GM18868 (cell line): Measurements from ENCODE around the gene SLC25A30.
"Not testable (repeated sequence)": the region's sequence is repeated elsewhere in the genome, so short reads cannot be mapped to it uniquely, and the experiment has no call there.

Experiments
- ATAC-seq: cut with Tn5 transposase; IDR thresholded peaks from one replicate; pipeline ENCODE4 v1.9.1; 2021; ENCODE audit warnings: mild to moderate bottlenecking, moderate library complexity; ENCODE audit not compliant: unreplicated experiment

SLC25A30 gene

DNA sequence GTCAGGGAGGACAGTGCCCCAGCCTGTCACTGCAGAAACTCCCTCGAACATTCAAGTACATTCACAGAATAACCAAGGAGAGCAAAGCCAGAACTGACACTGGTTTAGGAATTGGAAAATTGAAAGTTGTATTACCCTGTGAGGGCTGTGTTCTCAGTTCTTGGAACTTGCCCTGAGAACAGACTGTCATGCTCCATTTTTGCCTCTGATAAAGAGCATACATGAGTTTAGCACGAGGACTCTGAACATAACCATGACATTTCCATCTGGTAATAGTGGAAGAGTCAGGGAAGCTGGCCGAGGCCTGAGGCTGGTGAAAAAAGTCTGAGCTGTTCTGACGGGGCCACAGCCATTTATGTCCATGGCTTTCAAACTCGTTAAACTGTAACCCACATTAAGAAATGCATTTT lies 15.2 kb upstream of the SLC25A30 start:
- ATAC-seq: no peak

DNA sequence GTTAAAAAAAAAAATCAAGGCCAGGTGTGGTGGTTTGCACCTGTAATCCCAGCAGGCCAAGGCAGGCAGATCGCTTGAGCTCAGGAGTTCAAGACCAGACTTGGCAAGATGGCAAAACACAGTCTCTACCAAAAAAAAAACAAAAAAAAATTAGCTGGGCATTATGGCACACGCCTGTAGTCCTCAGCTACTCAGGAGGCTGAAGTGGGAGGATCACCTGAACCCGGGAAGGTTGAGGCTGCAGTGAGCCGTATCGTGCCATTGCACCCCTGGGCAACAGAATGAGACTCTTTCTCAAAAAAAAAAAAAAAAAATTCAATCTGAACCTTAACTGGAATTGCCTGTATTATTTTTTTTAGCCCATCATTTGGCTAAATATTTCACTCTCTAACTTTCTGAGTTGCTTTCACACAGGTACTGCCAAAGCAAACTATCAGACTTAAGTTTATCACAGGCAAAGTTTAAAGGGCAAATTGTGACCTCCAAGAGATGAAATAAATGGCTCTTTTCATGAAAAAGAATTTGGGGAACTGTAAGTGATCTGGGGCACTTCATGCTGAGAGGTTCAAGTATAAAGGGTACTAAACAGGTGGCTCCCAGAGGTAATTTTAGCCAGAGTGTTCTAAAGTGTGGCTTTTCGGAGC lies 14.7 kb upstream of the SLC25A30 start:
- ATAC-seq: no peak

DNA sequence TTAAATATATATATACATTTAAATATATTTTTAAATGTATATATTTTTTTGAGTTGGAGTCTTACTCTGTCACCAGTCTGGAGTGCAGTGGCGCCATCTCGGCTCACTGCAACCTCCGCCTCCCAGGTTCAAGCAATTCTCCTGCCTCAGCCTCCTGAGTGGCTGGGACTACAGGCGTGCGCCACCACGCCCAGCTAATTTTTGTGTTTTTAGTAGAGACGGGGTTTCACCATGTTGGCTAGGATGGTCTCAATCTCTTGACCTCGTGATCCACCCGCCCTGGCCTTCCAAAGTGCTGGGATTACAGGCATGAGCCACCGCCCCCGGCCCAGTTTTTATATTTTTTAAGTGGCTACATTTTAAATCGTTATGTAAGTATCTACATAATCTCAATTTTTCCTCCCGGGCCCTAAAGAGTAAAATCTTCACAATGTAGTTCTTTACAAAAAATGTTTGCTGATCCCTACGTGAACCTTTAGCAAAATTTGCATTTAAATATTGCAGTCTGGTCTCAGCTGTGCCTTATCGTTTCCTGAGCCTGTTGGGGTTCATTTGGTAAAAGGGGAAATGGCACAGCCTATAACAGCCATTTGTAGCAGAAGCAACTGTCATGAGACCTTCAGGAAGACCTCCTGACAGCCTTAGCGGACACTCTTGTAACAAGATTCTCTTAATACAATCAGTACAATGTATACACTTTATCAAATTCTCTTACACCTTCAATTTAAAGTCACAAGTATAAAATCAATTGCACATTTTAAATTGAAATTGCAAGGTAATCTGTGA lies 8.1 kb upstream of the SLC25A30 start:
- not testable (repeated sequence) for ATAC-seq

DNA sequence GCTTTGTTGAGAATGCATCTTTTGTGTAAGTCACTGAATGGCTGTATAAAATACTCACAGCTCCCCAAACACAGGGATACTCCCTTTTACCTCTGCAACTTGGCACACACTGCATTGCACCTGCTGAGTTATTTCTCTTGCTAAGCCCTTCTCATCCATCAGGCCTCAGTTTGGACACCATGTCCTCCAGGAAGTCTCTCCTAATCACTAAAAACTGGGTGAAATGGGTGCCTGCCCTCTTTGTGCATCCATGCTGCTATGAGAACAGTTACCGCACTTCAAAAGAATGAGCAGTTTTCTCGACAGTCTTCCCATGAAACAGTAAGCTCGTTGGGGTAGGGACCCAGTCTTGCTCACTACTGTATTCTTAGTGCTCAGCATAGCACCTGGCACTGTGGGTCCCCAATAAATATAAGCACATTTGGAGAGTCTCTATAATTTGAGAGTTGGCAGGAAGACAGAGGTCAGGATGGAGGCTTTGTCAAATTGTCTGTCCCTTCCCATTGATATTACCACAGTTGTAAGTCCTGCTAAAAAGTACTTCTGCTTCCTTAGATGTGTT lies 4.6 kb upstream of the SLC25A30 start:
- ATAC-seq: no peak

DNA sequence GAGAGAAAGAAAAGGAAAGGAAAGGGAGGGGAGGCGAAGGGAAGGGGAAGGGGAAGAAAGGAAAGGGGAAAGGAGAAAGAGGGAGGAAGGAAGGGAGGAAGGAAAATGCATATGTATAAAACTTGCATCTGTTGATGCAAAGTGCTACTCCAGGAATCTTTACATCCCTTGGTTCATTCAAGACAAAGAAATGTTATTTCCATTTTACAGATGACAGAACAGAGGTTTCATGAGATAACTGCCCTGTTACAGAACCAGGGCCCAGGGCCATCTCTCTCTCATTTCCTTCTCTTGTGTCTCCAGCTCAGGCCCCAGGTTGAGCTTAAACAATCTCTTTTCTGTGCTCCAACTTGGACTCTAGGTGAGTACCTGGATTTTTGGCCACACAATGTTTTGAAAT lies 1.8 kb upstream of the SLC25A30 start:
- no peak for ATAC-seq

DNA sequence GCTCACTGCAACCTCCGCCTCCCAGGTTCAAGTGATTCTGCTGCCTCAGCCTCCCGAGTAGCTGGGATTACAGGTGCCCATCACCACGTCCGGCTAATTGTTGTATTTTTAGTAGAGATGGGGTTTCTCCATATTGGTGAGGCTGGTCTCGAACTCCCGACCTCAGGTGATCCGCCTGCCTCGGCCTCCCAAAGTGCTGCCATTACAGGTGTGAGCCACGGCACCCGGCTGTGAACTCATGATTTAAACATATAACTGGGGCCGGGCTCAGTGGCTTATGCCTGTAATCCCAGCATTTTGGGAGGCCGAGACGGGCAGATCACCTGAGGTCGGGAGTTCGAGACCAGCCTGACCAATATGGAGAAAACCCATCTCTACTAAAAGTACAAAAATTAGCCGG lies 1.2 kb upstream of the SLC25A30 start:
- ATAC-seq: not testable (repeated sequence)

DNA sequence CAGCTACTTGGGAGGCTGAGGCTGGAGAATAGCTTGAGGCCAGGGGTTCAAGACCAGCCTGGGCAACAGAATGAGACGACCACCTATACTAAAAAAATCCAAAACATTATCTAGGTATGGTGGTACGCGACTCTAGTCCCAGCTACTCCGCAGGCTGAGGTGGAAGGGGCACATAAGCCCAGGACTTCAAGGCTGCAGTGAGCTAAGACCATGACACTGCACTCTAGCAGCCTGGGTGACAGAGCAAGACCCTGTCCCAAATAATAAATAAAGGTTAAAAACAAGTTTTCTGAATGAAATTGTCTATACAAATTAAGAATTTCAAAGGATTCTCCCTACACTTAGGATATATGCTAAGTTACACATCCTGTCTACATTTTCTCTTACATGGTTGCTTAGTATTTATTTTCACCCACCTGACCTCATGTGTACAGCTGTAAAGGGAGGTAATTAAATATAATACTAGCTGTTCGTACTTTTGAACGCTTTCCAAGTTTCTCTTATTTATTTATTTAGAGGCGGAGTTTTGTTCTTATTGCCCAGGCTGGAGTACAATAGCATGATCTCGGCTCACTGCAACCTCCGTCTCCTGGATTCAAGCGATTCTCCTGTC lies 1.6 kb downstream of the SLC25A30 start:
- ATAC-seq: no peak

DNA sequence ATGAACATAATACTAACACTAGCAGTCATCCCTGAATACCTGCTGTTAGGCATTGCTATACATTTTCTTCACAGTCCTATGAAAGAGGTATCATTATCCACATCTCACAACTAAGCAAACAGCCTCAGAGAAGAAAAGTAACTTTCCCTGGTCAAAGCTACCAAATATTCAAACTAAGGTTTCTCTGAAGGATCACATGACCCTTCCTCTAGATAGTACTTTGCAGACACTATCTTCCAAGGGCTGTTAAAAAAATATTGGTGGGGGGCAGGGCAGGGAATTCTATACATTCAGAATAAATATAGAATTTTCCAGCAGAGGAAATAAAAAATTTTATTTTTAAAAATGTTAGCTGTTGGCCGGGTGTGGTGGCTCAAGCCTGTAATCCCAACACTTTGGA lies 3.1 kb downstream of the SLC25A30 start:
- no peak for ATAC-seq

DNA sequence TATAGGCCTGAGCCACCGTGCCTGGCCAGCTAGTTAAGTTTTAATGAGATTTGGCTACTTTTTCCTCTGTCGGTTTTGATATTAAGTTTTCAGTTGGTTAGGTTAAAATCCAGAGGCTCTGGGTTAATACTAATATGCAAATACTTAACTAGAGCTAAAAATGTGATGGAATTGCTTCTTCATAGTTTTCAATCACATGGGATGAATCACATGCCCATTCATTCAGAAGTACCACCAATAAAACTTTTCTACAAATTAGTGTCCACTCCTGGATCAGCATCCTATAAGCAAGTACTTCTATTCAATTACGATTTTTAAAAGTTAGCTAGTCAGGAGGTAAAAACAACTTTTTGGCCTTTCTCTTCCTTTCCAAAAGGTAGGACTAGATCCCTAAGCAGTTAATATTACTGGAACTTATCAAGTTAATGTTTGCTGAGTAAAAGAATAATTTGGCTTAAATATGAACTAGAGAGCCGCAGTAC lies 4.3 kb downstream of the SLC25A30 start:
- ATAC-seq: no peak

DNA sequence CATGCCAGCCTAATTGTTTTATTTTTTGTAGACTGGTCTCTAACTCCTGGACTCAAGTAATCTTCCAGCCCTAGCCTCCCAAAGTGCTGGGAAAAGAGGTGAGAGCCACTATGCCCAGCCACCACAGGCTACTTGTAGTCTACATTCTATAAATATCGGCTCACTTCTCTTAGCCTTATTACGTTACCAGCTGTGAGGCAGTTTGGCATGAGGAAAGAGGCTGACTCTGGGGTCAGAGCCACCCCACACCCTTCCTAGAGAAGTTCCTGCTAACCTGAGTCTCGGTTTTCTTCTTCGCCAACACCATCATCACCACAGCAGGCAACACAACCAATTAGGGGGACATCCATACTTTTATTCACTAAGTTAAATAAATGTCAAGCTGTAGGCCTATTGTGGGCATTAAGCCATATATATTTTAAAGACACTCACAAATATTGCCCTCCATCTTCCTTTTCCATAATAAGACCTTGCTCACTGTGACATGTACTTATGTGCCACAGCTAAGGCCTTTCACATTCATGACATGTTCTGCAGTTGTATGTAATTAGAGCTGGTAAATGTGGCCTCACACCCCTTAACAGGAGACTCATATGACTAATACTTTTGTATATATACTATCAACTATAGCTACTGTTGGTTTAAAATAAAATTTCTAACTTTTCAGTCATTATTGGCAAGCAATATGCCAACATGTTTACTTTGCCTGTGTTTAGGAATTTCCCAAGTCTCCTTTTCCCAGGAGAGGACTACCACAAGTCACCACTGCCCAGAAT lies 5.7 kb downstream of the SLC25A30 start:
- no peak for ATAC-seq

DNA sequence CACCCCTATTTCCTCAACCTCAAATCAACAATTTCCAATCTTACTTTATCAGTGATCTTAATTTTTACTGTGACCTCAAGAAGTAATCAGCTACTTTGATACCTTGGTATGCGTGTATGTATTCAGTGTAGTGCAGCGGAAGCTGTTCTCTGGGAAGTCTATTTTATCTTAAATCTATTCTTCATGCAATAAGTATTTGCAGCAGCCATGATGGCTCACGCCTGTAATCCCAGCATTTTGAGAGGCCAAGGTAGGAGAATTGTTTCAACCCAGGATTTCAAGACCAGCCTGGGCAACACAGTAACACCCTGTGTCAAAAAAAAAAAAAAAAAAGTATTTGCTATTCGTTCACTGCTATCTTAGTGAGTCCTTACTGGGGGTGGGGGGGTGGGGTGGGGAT lies 6.5 kb downstream of the SLC25A30 start:
- no peak for ATAC-seq

DNA sequence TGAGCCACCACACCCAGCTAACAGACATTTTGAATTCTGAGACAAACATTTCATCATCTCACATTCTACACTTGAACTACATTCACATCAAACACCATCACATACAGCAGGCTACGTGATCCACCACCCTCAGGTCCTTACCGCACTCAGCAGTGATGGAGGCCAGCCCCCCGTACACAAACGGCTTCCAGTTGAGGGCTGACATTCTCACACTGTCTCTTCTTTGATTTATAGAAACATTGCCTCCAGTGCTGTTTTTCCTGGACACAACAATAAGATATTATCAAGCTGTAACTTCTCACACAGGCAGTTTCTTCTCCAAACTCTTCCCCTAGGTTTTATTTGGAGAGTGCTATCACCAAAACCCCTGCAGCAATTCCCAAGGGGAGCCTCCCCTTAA lies 7.0 kb downstream of the SLC25A30 start:
- no peak for ATAC-seq

DNA sequence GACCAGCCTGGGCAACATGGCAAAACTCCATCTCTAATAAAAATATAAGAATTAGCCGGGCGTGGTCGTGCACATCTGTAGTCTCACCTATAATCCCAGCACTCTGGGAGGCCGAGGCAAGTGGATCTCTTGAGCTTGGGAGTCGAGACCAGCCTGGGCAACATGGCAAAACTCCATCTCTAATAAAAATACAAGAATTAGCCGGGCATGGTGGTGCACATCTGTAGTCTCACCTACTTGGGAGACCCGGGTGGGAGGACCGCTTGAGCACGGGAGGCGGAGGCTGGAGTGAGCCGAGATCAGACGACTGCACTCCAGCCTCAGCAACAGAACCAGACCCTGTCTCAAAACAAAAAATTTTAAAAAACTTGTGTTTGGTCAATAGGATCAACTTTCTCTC lies 7.7 kb downstream of the SLC25A30 start:
- no peak for ATAC-seq

DNA sequence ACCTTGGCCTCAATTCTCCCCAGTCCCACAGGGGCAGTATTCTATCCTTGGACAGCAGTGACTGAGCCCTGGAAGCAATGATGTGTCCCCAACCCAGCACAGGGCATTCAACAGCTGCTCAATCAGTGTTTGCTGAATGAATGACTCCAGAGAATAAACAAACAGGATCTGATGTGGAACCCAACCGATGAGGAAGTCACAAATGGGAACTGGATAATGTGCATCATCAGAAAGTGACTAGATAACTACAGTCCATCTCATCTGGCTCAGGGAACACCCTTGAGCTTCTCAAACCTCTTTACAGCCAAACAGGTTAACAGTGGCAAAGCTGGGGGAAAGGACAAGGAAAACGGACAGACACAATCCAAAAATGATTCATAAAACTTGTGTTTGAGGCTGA lies 8.2 kb downstream of the SLC25A30 start:
- no peak for ATAC-seq

DNA sequence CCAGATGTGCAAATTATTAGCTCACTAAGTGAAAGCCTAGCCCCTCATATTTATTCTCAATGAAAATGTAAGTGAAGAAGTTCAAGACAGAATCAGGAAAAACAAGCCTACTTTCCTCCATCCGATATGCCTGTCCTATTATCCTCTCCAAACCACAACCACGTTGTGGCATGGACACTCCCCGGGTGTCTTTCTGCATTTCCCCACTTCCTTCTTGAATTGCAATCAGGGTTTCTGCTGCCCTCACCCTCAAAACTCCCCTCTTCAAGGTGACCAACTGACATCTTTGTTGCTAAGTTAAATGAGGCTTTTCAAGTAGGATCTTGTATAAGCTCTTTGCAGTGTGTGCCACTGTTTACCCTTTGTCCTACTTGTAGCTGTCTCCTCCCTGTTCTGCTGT lies 11.8 kb downstream of the SLC25A30 start:
- ATAC-seq: no peak

DNA sequence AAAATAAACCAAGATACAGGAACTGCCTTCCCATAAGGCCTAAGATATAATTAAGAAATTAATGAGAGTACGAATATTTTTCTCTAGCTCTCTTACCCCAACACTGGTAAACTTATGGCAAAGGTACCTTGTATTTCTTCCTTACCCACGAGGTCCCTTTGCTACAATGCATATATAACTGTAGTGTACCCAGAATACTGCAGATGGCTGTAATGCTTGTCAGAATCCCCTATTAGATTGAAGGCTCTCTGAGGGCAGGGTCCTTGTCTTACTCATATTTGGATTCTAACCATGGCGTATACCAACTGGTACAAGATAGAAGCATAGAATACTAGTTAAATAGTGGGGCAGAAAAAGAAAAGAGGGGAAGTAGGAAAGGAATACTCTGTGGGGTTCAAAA lies 15.1 kb downstream of the SLC25A30 start:
- ATAC-seq: no peak

DNA sequence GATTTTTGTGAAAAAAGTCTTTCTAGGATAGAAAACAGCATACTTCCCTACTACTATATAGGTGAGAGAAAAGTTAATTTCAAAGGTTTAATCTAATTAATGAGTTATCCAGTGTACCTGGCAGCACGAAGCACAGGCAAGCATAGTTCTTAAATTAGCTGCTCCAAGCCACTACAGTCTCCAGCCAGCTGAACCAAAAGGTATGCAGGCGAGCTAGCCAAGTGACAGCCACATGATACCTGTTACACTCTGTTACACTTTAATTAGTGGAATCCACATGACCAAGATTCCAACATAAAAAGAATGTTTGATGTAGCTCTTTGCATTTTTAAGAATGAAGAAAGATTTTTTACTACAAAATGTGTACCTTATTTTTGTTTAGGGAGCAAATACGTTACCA lies 15.5 kb downstream of the SLC25A30 start:
- ATAC-seq: no peak

DNA sequence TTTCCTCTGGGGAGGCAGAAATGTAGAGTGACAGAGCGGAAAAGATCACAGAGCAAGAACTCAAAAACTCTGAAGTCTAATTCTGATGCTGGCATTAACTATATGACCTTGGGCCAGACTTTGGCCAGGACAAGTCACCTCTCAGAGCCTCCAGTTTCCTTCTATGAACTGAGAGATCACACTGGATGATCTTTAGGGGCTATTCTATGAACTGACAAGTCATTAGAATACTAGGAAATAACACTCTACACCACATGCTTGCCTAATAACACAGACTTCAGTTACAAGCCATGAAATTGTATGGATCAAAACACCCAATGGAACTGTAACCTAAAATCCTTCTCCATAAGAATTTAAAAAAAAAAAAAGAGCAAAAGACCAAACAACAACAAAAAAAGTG lies 16.9 kb downstream of the SLC25A30 start:
- ATAC-seq: no peak

DNA sequence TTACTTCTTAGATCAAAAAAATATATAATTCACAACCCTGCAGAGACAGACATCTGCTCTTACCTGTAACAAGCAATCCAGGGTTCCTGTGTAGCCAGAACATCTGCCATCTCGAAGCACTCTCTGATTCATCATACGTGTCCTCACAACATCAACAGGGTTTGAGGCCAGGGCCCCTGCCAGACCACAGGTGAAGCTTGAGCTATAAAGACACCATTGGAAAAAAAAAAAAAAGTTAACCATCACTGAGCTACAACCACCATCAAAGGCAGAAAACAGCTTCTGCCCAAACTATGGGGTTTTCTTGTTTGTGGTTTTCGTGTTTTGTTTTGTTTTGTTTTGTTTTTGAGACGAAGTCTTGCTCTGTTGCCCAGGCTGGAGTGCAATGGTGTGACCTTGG lies 19.3 kb downstream of the SLC25A30 start:
- ATAC-seq: no peak

DNA sequence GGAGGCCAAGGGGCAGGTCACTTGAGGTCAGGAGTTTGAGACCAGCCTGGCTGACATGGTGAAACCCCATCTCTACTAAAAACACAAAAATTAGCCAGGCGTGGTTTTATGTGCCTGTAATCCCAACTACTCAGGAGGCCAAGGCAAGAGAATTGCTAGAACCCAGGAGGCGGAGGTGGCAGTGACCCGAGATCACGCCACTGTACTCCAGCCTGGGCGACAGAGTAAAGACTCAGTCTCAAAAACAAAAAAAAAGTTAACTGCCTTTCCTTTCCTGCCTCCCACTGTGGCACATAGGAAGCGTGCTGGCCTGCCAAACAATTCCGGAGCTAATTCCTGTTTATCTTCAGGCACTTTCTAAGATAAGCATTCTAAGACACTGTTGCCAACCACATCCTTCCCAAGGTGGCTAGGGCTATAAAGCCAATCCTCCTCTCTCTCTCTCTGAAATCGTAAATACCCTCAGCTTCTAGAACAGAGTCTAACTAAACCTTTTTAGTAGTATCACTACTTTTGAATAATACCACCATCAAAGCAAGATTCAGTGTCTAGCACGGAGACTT lies 21.6 kb downstream of the SLC25A30 start:
- ATAC-seq: no peak
